ENCODE results near the gene PSPN. TPM values are rescaled to one million over a fixed set of nuclear protein-coding genes. Genes with fewer than 3 reads are reported as not detected.

PSPN gene
- total and polyA plus RNA-seq, 2 of the 13 experiments (the other 11 are each of a cell fraction or from before 2014, with no cell fraction given), result 0.69 to 1.1 TPM

DNA sequence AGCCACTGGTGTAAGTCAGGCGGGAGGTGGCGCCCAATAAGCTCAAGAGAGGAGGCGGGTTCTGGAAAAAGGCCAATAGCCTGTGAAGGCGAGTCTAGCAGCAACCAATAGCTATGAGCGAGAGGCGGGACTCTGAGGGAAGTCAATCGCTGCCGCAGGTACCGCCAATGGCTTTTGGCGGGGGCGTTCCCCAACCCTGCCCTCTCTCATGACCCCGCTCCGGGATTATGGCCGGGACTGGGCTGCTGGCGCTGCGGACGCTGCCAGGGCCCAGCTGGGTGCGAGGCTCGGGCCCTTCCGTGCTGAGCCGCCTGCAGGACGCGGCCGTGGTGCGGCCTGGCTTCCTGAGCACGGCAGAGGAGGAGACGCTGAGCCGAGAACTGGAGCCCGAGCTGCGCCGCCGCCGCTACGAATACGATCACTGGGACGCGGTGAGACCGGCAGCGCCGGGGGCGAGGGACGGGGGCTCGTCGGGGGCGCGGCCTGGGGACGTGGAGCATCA, 3.1 kb downstream of the PSPN start, which contains the start of gene ALKBH7 (continued):
- peak; percentile 93 for TF ChIP-seq RBM39 (IDR thresholded peaks at IDR 0.05; ENCODE audit: low read depth, low read length, poor library complexity, severe bottlenecking)
- TF ChIP-seq ZNF230 (CRISPR knock-in tag; IDR thresholded peaks at IDR 0.05), result peak; percentile 92
- TF ChIP-seq NFRKB (IDR thresholded peaks at IDR 0.05), result no peak
- TF ChIP-seq ZNF501 (CRISPR knock-in tag; IDR thresholded peaks at IDR 0.05), result peak; percentile 61; the same call in 1 of the 2 replicates
- TF ChIP-seq SUZ12 (IDR thresholded peaks at IDR 0.05; ENCODE audit: low read depth, low read length), result no peak
- peak; percentile 85; the same call in 1 of the 2 replicates for TF ChIP-seq SMAD1 (CRISPR knock-in tag; IDR thresholded peaks at IDR 0.05; ENCODE audit: borderline replicate concordance, low read depth)
- no peak for TF ChIP-seq SMAD9 (CRISPR knock-in tag; IDR thresholded peaks at IDR 0.05)
- peak; percentile 9; the same call in 1 of the 2 replicates for TF ChIP-seq SP5 (CRISPR knock-in tag; IDR thresholded peaks at IDR 0.05; ENCODE audit: borderline replicate concordance, low read depth)
- TF ChIP-seq ZNF12 (CRISPR knock-in tag; IDR thresholded peaks at IDR 0.05), result no peak
- peak; percentile 56; the same call in 1 of the 2 replicates for TF ChIP-seq CREM (IDR thresholded peaks at IDR 0.05)
- TF ChIP-seq CREM (CRISPR knock-in tag; IDR thresholded peaks at IDR 0.05), result no peak
- no peak for TF ChIP-seq FOXA1 (IDR thresholded peaks at IDR 0.05)
- TF ChIP-seq FOXA1 (CRISPR knock-in tag; IDR thresholded peaks at IDR 0.05), result 0 out of 2 replicates have a peak, but pooled peaks have one; percentile 10
- TF ChIP-seq FOXA3 (CRISPR knock-in tag; IDR thresholded peaks at IDR 0.05), result no peak
- peak; percentile 80 for TF ChIP-seq HDAC1 (CRISPR knock-in tag; IDR thresholded peaks at IDR 0.05)
- 0 out of 2 replicates have a peak, but pooled peaks have one; percentile 4 for TF ChIP-seq ESRRA (CRISPR knock-in tag; IDR thresholded peaks at IDR 0.05; ENCODE audit: low read depth)
- peak; percentile 78; the same call in 1 of the 2 replicates for TF ChIP-seq IRX3 (CRISPR knock-in tag; IDR thresholded peaks at IDR 0.05; ENCODE audit: borderline replicate concordance, low read depth)
- 0 out of 2 replicates have a peak, but pooled peaks have one; percentile 32 for TF ChIP-seq PHF20 (CRISPR knock-in tag; IDR thresholded peaks at IDR 0.05)
- no peak for TF ChIP-seq TBX3 (IDR thresholded peaks at IDR 0.05; ENCODE audit: borderline replicate concordance)
- 0 out of 2 replicates have a peak, but pooled peaks have one; percentile 59 for TF ChIP-seq ZNF782 (CRISPR knock-in tag; IDR thresholded peaks at IDR 0.05; ENCODE audit: borderline replicate concordance)
- TF ChIP-seq, protein P1, sequence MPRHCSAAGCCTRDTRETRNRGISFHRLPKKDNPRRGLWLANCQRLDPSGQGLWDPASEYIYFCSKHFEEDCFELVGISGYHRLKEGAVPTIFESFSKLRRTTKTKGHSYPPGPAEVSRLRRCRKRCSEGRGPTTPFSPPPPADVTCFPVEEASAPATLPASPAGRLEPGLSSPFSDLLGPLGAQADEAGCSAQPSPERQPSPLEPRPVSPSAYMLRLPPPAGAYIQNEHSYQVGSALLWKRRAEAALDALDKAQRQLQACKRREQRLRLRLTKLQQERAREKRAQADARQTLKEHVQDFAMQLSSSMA (CRISPR knock-in tag; IDR thresholded peaks at IDR 0.05), result no peak
- TF ChIP-seq, protein P2, sequence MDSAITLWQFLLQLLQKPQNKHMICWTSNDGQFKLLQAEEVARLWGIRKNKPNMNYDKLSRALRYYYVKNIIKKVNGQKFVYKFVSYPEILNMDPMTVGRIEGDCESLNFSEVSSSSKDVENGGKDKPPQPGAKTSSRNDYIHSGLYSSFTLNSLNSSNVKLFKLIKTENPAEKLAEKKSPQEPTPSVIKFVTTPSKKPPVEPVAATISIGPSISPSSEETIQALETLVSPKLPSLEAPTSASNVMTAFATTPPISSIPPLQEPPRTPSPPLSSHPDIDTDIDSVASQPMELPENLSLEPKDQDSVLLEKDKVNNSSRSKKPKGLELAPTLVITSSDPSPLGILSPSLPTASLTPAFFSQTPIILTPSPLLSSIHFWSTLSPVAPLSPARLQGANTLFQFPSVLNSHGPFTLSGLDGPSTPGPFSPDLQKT (CRISPR knock-in tag; IDR thresholded peaks at IDR 0.05; ENCODE audit: borderline replicate concordance), result no peak
- TF ChIP-seq, protein P3, sequence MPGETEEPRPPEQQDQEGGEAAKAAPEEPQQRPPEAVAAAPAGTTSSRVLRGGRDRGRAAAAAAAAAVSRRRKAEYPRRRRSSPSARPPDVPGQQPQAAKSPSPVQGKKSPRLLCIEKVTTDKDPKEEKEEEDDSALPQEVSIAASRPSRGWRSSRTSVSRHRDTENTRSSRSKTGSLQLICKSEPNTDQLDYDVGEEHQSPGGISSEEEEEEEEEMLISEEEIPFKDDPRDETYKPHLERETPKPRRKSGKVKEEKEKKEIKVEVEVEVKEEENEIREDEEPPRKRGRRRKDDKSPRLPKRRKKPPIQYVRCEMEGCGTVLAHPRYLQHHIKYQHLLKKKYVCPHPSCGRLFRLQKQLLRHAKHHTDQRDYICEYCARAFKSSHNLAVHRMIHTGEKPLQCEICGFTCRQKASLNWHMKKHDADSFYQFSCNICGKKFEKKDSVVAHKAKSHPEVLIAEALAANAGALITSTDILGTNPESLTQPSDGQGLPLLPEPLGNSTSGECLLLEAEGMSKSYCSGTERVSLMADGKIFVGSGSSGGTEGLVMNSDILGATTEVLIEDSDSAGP (CRISPR knock-in tag; IDR thresholded peaks at IDR 0.05; ENCODE audit: borderline replicate concordance), result peak; percentile 71; the same call in 1 of the 2 replicates
- TF ChIP-seq FOSL2 (CRISPR knock-in tag; IDR thresholded peaks at IDR 0.05), result no peak; the same call in 1 of the 2 replicates
- TF ChIP-seq, protein P4, sequence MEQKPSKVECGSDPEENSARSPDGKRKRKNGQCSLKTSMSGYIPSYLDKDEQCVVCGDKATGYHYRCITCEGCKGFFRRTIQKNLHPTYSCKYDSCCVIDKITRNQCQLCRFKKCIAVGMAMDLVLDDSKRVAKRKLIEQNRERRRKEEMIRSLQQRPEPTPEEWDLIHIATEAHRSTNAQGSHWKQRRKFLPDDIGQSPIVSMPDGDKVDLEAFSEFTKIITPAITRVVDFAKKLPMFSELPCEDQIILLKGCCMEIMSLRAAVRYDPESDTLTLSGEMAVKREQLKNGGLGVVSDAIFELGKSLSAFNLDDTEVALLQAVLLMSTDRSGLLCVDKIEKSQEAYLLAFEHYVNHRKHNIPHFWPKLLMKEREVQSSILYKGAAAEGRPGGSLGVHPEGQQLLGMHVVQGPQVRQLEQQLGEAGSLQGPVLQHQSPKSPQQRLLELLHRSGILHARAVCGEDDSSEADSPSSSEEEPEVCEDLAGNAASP (CRISPR knock-in tag; IDR thresholded peaks at IDR 0.05; ENCODE audit: borderline replicate concordance), result no peak
- TF ChIP-seq BHLHE40 (IDR thresholded peaks at IDR 0.05; ENCODE audit: low read length), result no peak
- 0 out of 2 replicates have a peak, but pooled peaks have one; percentile 61 for TF ChIP-seq ZNF225 (CRISPR knock-in tag; IDR thresholded peaks at IDR 0.05)
- peak; percentile 83; the same call in 1 of the 2 replicates for TF ChIP-seq ARNT2 (CRISPR knock-in tag; IDR thresholded peaks at IDR 0.05; ENCODE audit: low read depth)

All from HepG2 (cell line).